ENCODE data around the gene HAUS3. TPM values are rescaled to one million over a fixed set of nuclear protein-coding genes. Genes with fewer than 3 reads are reported as not detected.
A peak's percentile ranks its signal among the peaks of the same experiment; 100 is the strongest.

The HAUS3 gene
- total RNA-seq, 1 experiment from 2014 or later, result 18.0 TPM

- Histone ChIP-seq H3K56ac (ENCODE audit: insufficient read length, low read depth, low read length) (no peak overlapping the region), H2BK12ac (ENCODE audit: insufficient read length, low read depth, low read length) (no peak overlapping the region), H3K27me3 (ENCODE audit: insufficient read depth, low read length) (no peaks in the 10 kb centered on the region), H2BK15ac (ENCODE audit: low read depth, low read length) (no peak overlapping the region), H3K23ac (ENCODE audit: insufficient read length, low read depth, low read length) (no peak overlapping the region), H3K4me2 (ENCODE audit: insufficient read depth, insufficient read length, low read length) (no peak overlapping the region), H2AFZ (ENCODE audit: low read length) (no peak overlapping the region), H4K5ac (ENCODE audit: insufficient read length, low read depth, low read length) (no peak overlapping the region), H4K91ac (ENCODE audit: insufficient read length, low read depth, low read length) (no peak overlapping the region), H3K79me2 (ENCODE audit: insufficient read depth, low read length) (no peaks in the 10 kb centered on the region), H2AK5ac (ENCODE audit: insufficient read length, low read length) (no peak overlapping the region), H3K4ac (ENCODE audit: low read depth, low read length) (no peak overlapping the region), H3K4me1 (ENCODE audit: insufficient read depth, low read length) (no peaks in the 10 kb centered on the region), H3K18ac (ENCODE audit: insufficient read length, low read depth, low read length) (no peak overlapping the region), H3K23me2 (ENCODE audit: insufficient read length, low read depth, low read length, poor library complexity, severe bottlenecking) (no peaks in the 10 kb centered on the region), H2BK5ac (ENCODE audit: insufficient read length, low read length) (no peak overlapping the region), H3K14ac (ENCODE audit: insufficient read depth, low read length) (peak overlapping the region; percentile 16; the same call in 1 of the 2 replicates), H3K9me3 (ENCODE audit: control insufficient read depth, low read depth, low read length) (no peaks in the 10 kb centered on the region), H3K9ac (ENCODE audit: extremely low read depth, insufficient read length, low read length) (no peak overlapping the region), H2BK20ac (ENCODE audit: low read depth, low read length, poor library complexity, severe bottlenecking) (no peak overlapping the region), H3T11ph (ENCODE audit: low read length) (no peak overlapping the region), H3K79me1 (ENCODE audit: insufficient read depth, low read depth, low read length, poor library complexity, severe bottlenecking) (no peaks in the 10 kb centered on the region), H3K27ac (ENCODE audit: insufficient read length, low read depth, low read length) (no peak overlapping the region), H4K20me1 (ENCODE audit: control insufficient read depth, insufficient read depth, insufficient read length) (no peaks in the 10 kb centered on the region), H2BK120ac (ENCODE audit: low read depth, low read length, poor library complexity, severe bottlenecking) (no peak overlapping the region), H4K8ac (replicated peaks; ENCODE audit: insufficient read length, low read depth, low read length) (no peak overlapping the region)
- Mint-ChIP-seq H3K27me3 (ENCODE audit: low read depth) (peaks cover 2% of the 10 kb centered on the region; the same call in 1 of the 2 replicates), H3K27ac (no peak overlapping the region), H3K4me1 (peaks cover 4 to 11% of the 10 kb centered on the region in 2 experiments; a peak in 3 of 4 replicates), H3K4me3 (no peak overlapping the region), H3K36me3 (ENCODE audit: insufficient read depth in 1 of 3, low read depth in 3 of 3) (no peaks in the 10 kb centered on the region), H3K9me3 (no peaks in the 10 kb centered on the region)
- no peak for DNase-seq
- TF ChIP-seq CTCF (conservative IDR thresholded peaks at IDR 0.05), result no peak
- no CpG with 5 or more reads among the region's 27 CpGs for WGBS (ENCODE audit: extremely low coverage, insufficient read length, low lambda C conversion rate)
Observed at GRCh38 chr4:2271279-2272025, 29.5 kb upstream of the HAUS3 start.
